ENCODE results near the gene PIGT.

GRCh38 chr20:45469336-45470261, 53.7 kb downstream of the PIGT start, which contains the start of gene WFDC2:
- no peak for TF ChIP-seq GATA3 (IDR thresholded peaks at IDR 0.05; ENCODE audit: low read depth, low read length)
- TF ChIP-seq GATA2 (IDR thresholded peaks at IDR 0.05; ENCODE audit: low read depth, low read length), result no peak
